Measurements from ENCODE around the gene ADM2.

DNA sequence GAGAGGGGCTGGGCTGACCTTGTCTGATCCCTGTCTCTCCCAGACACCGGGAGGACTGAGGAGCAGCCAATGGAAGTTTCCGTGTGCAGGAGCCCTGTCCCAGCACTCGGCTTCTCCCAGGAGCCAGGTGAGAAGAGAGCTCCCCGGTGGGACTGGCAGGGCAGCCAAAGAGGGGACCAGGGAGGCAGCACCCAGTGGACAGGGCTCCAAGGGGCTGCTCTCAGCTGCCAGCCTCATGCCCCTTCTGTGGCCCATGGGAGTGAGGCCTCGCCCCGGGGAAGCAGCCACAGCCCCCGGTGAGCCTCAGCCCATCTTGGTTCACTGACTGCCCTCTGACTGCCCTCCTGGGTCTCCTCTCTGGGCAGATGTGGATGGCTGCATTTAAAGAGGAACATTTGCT lies 37.3 kb downstream of the ADM2 start:
- no peak for TF ChIP-seq CTCF (IDR thresholded peaks at IDR 0.05)
- TF ChIP-seq POLR2A (IDR thresholded peaks at IDR 0.05), result no peak
